Endothelial cell of umbilical vein (primary cell): Measurements from ENCODE around the gene CD276. TPM values are rescaled to one million over a fixed set of nuclear protein-coding genes. Genes with fewer than 3 reads are reported as not detected.

ENCODE experiments used
- BruUV-seq: library from RNA; stranded (reverse); fragments of 400-500 nt; replicated peaks from 2 replicates; lab custom pipeline; 2021; lab: Mats Ljungman, UMichigan
- CTCF ChIA-PET: fragments of 300-600, 350-600 bp; sonication (Branson Sonifier 250); formaldehyde crosslinking; loops from one replicate; lab custom pipeline; 2021; ENCODE audit warnings: antibody characterized with exemption, inconsistent platforms; lab: Charles Lee
- POLR2A ChIA-PET: fragments of 300-600, 350-600 bp; sonication (Branson Sonifier 250); formaldehyde crosslinking; loops from one replicate; lab custom pipeline; 2021; ENCODE audit warnings: antibody characterized with exemption, inconsistent platforms; lab: Charles Lee
- DNase-seq: peaks from one replicate; pipeline ENCODE4 v3.0.0-alpha.2; 2011; ENCODE audit warnings: low read depth, low spot score
- FAIRE-seq: peaks from 2 replicates; lab custom pipeline; 2011; peaks lifted over from hg19 to GRCh38; lab: Jason Lieb, UNC
- H2AFZ ChIP-seq: 2 replicates; pipeline ENCODE4 v1.6.0; 2012; ENCODE audit warnings: low read depth, low read length, control low read depth, inconsistent platforms
- H3K27ac ChIP-seq: 2 replicates; pipeline ENCODE4 v1.5.1; 2011; ENCODE audit warnings: low read depth, mild to moderate bottlenecking, control low read depth, low read length, moderate library complexity; ENCODE audit not compliant: insufficient read depth
- H3K27me3 ChIP-seq, 2 experiments: 2 replicates each; pipeline versions ENCODE4 v1.6.0 to v1.6.1; 2011; ENCODE audit warnings: low read length in 2 of 2, mixed read lengths in 1 of 2; ENCODE audit not compliant: control insufficient read depth in 2 of 2, insufficient read depth in 2 of 2
- H3K36me3 ChIP-seq, 2 experiments: 2 replicates in 1 of 2; 3 replicates in 1 of 2; pipeline ENCODE4 v1.5.1; 2011; ENCODE audit warnings: low read length in 2 of 2, mild to moderate bottlenecking in 1 of 2, moderate library complexity in 1 of 2; ENCODE audit not compliant: control insufficient read depth in 2 of 2, insufficient read depth in 2 of 2; ENCODE audit errors: extremely low read depth in 1 of 2
- H3K4me1 ChIP-seq: 3 replicates; pipeline ENCODE4 v1.5.1; 2011; ENCODE audit warnings: mild to moderate bottlenecking, low read length; ENCODE audit not compliant: control insufficient read depth, insufficient read depth; ENCODE audit errors: extremely low read depth
- H3K4me2 ChIP-seq: 2 replicates; pipeline ENCODE4 v1.6.1; 2011; ENCODE audit warnings: low read length, control low read depth, mixed read lengths; ENCODE audit not compliant: insufficient read depth
- H3K4me3 ChIP-seq, 3 experiments: fragments of 200-600 bp in 1 of 3; sonication (generic), shearing (Covaris generic) in 1 of 3; replicated peaks in 1 of 3; 2 replicates each; pipeline ENCODE4 v1.5.1; 2011 to 2016; ENCODE audit warnings: control low read depth in 3 of 3, low read length in 3 of 3, mild to moderate bottlenecking in 2 of 3, inconsistent platforms in 1 of 3, low read depth in 1 of 3, moderate library complexity in 1 of 3; ENCODE audit not compliant: insufficient read depth in 1 of 3
- H3K79me2 ChIP-seq: 2 replicates; pipeline ENCODE4 v1.6.0; 2012; ENCODE audit warnings: low read length, inconsistent platforms; ENCODE audit not compliant: control insufficient read depth, insufficient read depth
- H3K9ac ChIP-seq: replicated peaks from 2 replicates; pipeline ENCODE3; 2011; ENCODE audit warnings: low read length, control low read depth; ENCODE audit not compliant: insufficient read depth; ENCODE audit errors: extremely low read depth
- H3K9me1 ChIP-seq: replicated peaks from 3 replicates; pipeline ENCODE4 v1.6.0; 2011; ENCODE audit warnings: mild to moderate bottlenecking, low read length; ENCODE audit not compliant: control insufficient read depth, insufficient read depth; ENCODE audit errors: extremely low read depth
- H3K9me3 ChIP-seq: replicated peaks from 2 replicates; pipeline ENCODE4 v1.5.1; 2012; ENCODE audit warnings: low read length, inconsistent platforms; ENCODE audit not compliant: control insufficient read depth, insufficient read depth
- H4K20me1 ChIP-seq: replicated peaks from 2 replicates; pipeline ENCODE3; 2011; ENCODE audit warnings: mild to moderate bottlenecking, low read length; ENCODE audit not compliant: control insufficient read depth, insufficient read depth; ENCODE audit errors: extremely low read depth
- CTCF ChIP-seq, 2 donors: IDR thresholded peaks; 1 replicate in 1 of 2; 2 replicates in 1 of 2; pipeline ENCODE4 v1.5.1; 2011; ENCODE audit warnings: low read length in 2 of 2, mild to moderate bottlenecking in 2 of 2, moderate library complexity in 2 of 2, control low read depth in 1 of 2, inconsistent platforms in 1 of 2, low read depth in 1 of 2; ENCODE audit not compliant: insufficient read depth in 1 of 2; ENCODE audit errors: extremely low read depth in 1 of 2
- EZH2 ChIP-seq: IDR thresholded peaks from 2 replicates; pipeline ENCODE4 v1.6.1; 2012; ENCODE audit warnings: borderline replicate concordance, low read depth, mild to moderate bottlenecking, moderate library complexity, low read length, inconsistent platforms; ENCODE audit not compliant: severe bottlenecking
- FOS ChIP-seq: IDR thresholded peaks from 2 replicates; pipeline ENCODE4 v1.6.1; 2011; ENCODE audit warnings: mild to moderate bottlenecking, low read length, moderate library complexity, borderline replicate concordance; ENCODE audit not compliant: insufficient read depth
- GATA2 ChIP-seq: IDR thresholded peaks from 2 replicates; pipeline ENCODE4 v1.7.0; 2011; ENCODE audit warnings: low read depth, mild to moderate bottlenecking, moderate library complexity, mixed read lengths, low read length; ENCODE audit not compliant: insufficient read length, insufficient read depth
- JUN ChIP-seq: IDR thresholded peaks from 2 replicates; pipeline ENCODE4 v1.6.1; 2011; ENCODE audit warnings: borderline replicate concordance, low read depth; ENCODE audit not compliant: insufficient read length, insufficient read depth
- MYC ChIP-seq: IDR thresholded peaks from one replicate; pipeline ENCODE4 v1.6.1; 2011; ENCODE audit warnings: mild to moderate bottlenecking, low read depth, low read length
- POLR2A ChIP-seq: IDR thresholded peaks from 2 replicates; pipeline ENCODE4 v1.6.1; 2012; ENCODE audit warnings: low read depth, mild to moderate bottlenecking, control low read depth, low read length
- POLR2AphosphoS5 ChIP-seq: IDR thresholded peaks from 2 replicates; pipeline ENCODE4 v1.6.1; 2012; ENCODE audit warnings: low read depth, mild to moderate bottlenecking, control low read depth, low read length, moderate library complexity; ENCODE audit not compliant: insufficient read depth
- dilution Hi-C: fragments of 300-500 bp; cut with MboI; formaldehyde crosslinking; loops from one replicate; pipeline ENCODE4 v1.15.0; 2019; ENCODE audit warnings: low sequenced_read_pairs; ENCODE audit not compliant: extremely low pct_ligation_motif_present
- intact Hi-C: fragments of 100-400 bp; cut with micrococcal nuclease; formaldehyde crosslinking; loops from one replicate; pipeline ENCODE4 v1.10.0; 2022
- polyA plus RNA-seq, 4 experiments: library from polyadenylated mRNA; depleted of rRNA in 3 of 4; stranded (reverse) in 3 of 4; unstranded in 1 of 4; fragments of >200 nt; gene quantifications; 2 replicates each; pipeline versions ENCODE4 v1.2.1 to v1.2.3, GENCODE V29; 2011 to 2012; ENCODE audit warnings: missing spikeins in 1 of 4
- total RNA-seq: library from RNA; stranded (reverse); gene quantifications from 2 replicates; pipeline ENCODE4 v1.2.3, GENCODE V29; 2021
- TF ChIP-seq, protein P1 (sequence below): IDR thresholded peaks from 2 replicates; pipeline ENCODE4 v1.6.1; 2011; ENCODE audit not compliant: insufficient read depth, insufficient read length

Gene CD276
- total and polyA plus RNA-seq, 2 donors (not counting 3 experiments of a cell fraction or from before 2014, with no cell fraction given), result 73.6 to 85.7 TPM

DNA sequence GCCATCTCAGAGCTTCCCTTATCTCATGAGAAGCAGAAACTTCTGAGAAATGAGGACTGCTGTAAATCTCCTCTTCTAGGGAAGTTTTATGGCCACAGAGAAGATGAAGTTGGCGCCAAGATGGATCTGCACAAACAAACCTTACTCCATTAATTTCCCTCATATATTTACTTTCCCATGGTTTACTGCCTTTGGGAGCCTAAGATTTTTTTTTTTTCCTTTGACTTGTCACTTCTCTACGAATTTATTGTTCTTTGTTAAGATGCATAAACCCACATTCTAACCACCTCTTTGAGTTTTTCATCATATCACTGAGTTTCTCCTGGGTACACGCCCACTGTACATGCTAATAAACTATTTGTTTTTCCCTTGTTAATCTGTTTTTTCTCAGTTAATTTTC, 29.5 kb upstream of the CD276 start:
- no peaks in the 10 kb centered on the region for H3K9me1 ChIP-seq
- TF ChIP-seq, protein P1, sequence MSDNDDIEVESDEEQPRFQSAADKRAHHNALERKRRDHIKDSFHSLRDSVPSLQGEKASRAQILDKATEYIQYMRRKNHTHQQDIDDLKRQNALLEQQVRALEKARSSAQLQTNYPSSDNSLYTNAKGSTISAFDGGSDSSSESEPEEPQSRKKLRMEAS, result no peak
- no peak for TF ChIP-seq MYC
- no peak for TF ChIP-seq EZH2
- no peak for TF ChIP-seq FOS
- TF ChIP-seq POLR2AphosphoS5, result no peak
- TF ChIP-seq GATA2, result no peak
- no peak for TF ChIP-seq POLR2A
- TF ChIP-seq JUN, result no peak
- no peak for TF ChIP-seq CTCF (IDR thresholded peaks at IDR 0.05; ENCODE audit: extremely low read depth in 1 of 2, insufficient read depth in 1 of 2, low read depth in 1 of 2, low read length in 2 of 2)
- peaks cover 6 to 10% of the 10 kb centered on the region in 2 experiments for H3K27me3 ChIP-seq
- no peaks in the 10 kb centered on the region for H4K20me1 ChIP-seq
- BruUV-seq, result no TSS peak
- H3K36me3 ChIP-seq, result no peaks in the 10 kb centered on the region
- dilution Hi-C loops (no loop called here), intact Hi-C loops (no loop called here)
- CTCF ChIA-PET, result interaction anchor here (0.5 to 0.7 kb wide), 2 partner anchors 11 to 18 kb away, joined by 3 read pairs; no protein-coding TSS in a partner anchor
- H3K9ac ChIP-seq, result no peak overlapping the region
- no peak for FAIRE-seq
- no peak overlapping the region for H3K27ac ChIP-seq
- no peaks in the 10 kb centered on the region for H3K9me3 ChIP-seq
- no peak overlapping the region for H2AFZ ChIP-seq
- H3K4me2 ChIP-seq, result no peak overlapping the region
- no peaks in the 10 kb centered on the region for H3K79me2 ChIP-seq
- DNase-seq, result no peak
- H3K4me3 ChIP-seq, result no peak overlapping the region
- POLR2A ChIA-PET, result no interaction called here
- no peaks in the 10 kb centered on the region for H3K4me1 ChIP-seq
